Activated CD4-positive, alpha-beta T cell treated with anti-CD3 and anti-CD28 coated beads for 48 hours (primary cell): ENCODE results near the gene SHROOM4.

ENCODE experiments used
- DNase-seq: peaks from one replicate; pipeline ENCODE4 v3.0.0-alpha.2; 2020

SHROOM4 gene, protein sequence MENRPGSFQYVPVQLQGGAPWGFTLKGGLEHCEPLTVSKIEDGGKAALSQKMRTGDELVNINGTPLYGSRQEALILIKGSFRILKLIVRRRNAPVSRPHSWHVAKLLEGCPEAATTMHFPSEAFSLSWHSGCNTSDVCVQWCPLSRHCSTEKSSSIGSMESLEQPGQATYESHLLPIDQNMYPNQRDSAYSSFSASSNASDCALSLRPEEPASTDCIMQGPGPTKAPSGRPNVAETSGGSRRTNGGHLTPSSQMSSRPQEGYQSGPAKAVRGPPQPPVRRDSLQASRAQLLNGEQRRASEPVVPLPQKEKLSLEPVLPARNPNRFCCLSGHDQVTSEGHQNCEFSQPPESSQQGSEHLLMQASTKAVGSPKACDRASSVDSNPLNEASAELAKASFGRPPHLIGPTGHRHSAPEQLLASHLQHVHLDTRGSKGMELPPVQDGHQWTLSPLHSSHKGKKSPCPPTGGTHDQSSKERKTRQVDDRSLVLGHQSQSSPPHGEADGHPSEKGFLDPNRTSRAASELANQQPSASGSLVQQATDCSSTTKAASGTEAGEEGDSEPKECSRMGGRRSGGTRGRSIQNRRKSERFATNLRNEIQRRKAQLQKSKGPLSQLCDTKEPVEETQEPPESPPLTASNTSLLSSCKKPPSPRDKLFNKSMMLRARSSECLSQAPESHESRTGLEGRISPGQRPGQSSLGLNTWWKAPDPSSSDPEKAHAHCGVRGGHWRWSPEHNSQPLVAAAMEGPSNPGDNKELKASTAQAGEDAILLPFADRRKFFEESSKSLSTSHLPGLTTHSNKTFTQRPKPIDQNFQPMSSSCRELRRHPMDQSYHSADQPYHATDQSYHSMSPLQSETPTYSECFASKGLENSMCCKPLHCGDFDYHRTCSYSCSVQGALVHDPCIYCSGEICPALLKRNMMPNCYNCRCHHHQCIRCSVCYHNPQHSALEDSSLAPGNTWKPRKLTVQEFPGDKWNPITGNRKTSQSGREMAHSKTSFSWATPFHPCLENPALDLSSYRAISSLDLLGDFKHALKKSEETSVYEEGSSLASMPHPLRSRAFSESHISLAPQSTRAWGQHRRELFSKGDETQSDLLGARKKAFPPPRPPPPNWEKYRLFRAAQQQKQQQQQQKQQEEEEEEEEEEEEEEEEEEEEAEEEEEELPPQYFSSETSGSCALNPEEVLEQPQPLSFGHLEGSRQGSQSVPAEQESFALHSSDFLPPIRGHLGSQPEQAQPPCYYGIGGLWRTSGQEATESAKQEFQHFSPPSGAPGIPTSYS (N-terminal part only)

DNA sequence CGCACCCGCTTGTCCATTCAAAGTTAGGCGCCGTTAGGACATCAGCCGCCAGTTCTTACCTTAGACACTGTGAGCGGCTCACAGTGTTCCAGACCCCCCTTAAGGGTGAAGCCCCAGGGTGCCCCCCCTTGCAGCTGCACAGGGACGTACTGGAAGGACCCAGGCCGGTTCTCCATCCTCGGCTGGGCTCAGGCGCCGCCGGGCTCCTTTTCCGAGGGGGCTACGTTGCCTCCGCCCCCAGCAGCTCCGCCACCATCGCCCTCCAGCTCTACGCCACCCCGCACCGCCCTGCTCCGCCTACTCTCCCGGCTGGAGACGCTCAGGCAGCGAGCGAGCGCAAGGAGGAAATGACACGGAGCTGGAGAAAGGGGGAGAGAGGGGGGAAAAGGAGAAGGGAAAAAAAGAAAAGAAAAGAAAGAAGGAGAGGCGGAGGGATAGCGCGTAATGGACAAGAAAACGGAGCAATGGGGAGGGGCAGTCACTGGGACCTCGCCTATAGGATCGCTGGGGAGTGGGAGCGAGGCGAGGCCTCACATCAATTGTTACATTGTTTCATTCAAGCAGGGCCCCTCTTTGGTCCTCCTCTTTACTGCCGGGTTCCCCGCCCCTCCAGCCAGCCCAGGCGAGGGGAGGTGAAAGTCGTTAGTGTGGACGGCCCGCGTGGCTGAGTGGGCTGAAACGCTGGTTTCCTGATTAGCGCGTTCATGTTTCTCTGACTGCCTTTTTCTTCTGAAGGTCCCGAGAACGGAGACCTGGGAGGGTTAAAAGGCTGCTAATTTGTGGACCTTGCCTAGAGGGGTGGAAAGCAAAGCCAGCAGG lies at the start of gene SHROOM4:
Gene SHROOM4 (minus strand): TSS at position 352 of the 819 bp plus-strand sequence. CDS start 176 bp downstream, at position 176.
- DNase-seq: no peak

DNA sequence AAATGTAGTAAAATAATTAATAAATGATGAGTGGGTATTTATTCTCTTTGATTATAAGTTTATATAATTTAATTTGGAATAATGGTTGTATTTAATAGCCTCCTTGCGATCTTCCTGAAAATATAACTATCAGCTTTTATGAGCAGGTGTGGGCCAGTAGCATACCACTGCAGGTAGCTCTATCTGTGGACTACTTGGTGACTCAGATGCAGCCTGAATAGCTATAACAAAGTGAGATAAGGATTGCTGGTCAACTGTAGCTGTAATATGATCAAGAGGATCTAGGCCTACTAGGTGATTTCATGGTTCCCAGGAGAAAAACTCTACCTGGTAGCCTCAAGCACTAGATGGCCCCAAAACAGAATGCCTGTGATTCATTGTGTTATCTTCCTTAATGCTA lies 49.5 kb upstream of the SHROOM4 start:
- no peak for DNase-seq

DNA sequence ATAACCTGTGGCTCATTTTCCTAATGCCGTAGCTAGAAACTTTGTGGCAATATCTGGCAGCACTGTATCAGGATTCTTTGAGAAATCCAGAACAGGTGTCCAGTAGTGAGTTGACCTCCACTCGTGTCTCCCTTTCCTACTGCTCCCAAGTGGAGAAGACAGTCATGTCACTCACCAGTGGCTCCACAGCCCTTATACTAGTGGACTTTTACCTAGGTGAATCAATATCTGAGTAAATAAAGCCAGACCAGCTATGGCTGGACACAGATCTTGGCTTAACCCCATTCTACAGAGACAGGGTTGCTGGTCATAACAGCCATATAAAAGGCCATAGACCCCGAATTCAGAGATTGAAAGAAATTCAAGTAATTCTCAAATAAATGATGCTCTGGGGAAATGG lies 46.5 kb upstream of the SHROOM4 start:
- DNase-seq: no peak

DNA sequence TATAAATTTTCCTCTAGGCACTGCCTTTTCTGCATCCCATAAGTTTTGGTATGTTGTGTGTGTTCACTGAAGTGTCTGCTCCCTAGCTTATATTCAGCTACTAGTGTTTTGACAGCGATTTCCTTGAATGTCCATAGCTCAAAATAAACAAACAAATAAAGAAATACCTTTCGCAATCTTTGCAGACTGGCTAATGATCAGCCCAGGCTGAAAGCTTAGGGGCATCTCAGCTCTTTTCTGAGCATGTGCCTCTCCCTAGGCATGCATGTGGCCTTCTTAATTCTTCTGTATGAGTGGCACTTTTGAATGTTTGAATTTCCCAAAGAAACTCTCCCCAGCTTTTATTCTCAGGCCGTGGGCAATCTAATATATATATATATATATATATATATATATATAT lies 44.6 kb upstream of the SHROOM4 start:
- no peak for DNase-seq

DNA sequence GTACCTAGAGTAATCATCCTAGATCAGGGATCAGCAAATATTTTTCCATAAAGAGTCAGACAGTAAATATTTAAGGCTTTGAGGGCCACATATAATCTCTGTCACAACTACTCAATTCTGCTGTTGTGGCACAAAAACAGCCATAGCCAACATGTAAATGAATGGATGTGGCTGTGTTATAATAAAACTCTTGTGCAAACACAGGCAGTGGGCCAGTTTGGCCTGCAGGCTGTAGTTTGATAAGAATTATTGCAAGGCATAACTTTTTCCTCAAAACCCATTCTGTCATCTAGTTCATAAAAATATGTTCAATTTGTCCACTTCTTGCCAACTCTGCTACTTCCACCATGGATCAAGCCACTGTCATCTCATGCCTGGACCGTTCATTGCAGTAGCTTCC lies 39.4 kb upstream of the SHROOM4 start:
- no peak for DNase-seq

DNA sequence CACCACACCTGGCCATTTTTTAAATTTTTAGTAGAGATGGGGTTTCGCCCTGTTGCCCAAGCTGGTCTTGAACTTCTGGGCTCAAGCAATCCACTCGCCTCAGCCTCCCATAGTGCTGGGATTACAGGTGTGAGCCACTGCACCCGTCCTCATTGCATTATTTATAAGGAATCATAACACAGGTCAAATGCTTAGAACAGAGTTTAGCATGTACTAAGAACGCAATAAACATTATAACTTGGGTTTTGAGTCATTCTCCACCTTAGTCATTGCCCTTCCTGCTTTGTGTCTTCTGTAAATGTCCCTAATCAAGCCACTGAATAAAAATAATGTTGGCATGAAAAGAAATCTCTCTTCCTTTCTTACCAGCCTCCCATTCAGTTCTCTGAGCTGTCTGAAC lies 38.5 kb upstream of the SHROOM4 start:
- no peak for DNase-seq

DNA sequence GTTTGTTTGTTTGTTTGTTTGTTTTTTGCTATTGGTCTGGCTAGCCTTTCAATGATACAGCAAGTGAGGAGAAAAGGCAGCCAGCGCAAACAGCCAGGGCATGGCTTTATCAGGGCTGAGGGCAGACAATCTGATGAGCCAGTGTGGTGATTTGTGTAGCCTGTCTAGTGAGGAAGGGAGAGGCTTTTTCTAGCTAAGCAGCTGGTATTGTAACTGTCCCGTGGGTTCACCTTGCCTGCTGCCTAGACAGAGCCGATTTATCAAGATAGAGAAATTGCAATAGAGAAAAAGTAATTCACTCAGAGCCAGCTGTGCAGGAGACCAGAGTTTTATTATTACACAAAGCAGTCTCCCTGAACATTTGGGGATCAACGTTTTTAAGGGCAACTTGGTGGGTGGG lies 28.2 kb upstream of the SHROOM4 start:
- DNase-seq: no peak

DNA sequence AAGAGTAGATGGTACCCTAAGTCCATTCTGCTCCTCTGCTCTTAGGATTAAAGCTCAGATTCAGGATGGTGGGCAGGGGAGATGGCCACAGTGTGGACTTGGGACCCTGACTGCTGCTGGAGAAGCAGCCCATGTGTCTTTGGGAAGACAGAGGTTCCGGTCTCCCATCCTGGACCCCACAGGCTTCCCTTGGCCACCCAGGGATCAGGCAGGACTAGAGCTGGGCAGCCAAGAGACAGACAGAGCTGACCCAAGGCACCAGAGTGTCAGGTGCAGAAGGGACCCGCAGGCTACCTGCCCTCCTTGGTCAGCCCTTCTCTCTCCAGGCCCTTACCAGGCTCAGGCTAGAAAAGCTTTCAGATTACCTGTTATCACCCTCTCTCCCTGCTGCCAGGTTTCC lies 25.7 kb upstream of the SHROOM4 start:
- DNase-seq: no peak

DNA sequence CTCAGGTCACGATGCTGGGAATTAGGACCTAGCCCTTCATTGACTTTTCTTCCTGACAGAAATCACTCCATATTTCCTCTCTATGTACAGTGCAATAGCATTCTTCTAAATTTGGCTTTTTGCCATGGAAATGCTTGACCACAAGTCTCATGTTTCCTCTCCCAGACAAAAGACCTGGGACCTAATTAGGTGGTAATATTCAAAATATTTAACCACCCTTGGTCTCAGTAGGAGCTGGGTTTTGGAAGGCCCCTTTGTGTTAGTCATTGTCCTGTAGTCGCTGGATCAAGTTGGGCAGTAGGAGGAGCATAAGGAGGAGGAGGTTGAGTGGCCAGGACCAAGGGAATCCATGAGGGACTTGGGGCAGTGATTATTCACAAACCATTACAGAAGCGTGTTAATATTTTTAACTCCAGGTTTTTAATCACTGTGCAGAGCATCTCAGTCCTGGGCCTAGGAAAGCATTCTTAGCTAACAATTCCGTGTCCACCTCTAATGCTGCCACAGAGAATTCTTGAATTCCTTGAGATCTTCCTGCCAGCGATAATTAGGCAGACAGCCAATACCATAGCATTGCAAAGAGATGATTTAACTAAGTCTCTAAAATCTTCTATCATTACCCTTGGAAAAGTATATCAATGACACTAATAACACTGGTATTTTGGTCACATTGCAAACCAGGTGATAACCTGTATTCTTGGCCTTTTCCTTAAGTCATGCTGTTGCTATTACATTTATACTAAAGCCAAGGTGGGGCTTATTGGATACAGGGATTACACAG lies 25.0 kb upstream of the SHROOM4 start:
- no peak for DNase-seq

DNA sequence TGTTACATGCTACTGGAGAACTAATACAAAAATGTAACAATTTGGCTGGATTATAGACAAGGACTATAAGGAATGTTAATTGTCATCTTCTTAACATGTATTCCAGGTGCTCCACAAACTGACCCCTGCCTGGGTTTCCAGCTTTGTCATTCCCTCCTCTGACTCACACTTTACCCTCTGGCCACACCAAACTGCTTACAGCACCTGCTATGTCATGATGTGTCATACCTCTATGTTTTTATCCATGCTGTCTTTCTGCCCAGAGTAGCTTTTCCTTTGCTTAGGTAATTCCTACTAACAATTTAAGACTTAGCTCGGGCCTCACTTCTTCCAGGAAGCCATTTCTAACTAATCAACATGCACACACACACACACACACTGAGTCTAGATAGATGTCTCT lies 14.0 kb upstream of the SHROOM4 start:
- no peak for DNase-seq

DNA sequence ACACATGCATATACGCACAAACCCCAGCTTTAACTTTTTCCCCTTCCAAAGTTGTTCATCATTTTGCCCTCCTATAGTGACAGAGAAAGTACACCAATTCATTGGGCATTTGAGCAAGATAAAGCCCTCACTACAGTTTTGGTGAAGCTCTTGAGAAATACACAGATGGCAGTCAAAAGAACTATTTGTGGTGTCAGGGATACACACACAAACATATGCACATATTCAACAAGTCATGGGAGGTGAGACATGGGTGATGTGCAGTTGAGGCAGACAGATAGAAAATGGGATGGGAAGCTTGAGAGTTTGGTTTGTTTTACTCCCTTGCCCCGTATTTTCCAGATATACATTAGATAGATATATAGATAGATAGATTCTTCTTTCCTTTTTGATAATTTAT lies 11.8 kb upstream of the SHROOM4 start:
- no peak for DNase-seq

DNA sequence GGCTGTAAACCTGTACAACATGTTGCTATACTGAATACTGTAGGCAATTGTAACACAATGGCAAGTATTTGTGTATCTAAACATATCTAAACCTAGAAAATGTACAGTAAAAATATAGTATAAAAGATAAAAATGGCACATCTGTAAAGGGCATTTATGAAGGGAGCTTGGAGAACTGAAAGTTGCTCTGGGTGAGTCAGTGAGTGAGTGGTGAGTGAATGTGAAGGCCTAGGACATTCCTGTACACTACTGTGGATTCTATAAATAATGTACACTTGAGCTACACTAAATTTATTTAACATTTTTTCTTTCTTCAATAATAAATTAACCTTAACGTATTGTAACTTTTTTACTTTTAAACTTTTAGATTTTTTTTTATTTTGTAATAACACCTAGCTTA lies 5.0 kb upstream of the SHROOM4 start:
- DNase-seq: no peak

DNA sequence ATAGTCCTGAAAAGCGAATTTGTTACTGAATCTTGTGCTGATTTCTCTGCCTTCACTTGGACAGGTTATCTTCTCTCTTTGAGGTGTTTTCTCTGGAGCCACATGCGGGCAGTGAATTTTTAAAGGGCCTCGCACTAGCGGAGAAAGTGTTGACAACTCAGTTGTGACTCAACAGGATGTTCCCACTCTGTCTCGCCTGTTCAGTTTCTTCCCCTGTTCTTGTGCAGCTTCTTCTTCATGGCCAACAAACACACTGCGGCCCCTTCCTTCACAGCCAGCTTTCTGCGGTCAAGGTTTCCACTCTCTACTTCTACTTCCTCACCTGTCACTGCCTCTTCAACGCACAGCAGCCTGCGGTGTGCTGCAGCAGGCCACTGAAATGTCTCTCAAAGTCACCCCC lies 1.1 kb upstream of the SHROOM4 start:
- no peak for DNase-seq

DNA sequence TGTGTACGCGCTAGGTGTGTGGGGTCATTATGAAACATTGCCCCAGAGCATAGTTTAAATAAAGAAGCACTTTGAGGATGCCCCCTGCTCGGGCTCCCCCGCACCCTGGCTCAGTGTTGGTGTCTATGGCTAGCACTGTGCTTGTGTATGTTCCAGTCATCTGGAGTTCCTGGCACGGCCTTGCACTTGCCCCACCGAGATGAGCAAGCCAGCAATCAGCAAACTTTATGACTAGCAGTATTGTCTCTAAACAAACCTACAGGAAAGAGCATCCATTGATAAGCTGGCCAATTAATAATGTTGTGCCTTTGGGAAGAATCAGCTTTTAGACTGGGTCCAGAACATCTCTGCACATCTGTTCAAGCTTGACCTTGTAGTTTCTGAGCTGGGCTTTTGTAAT lies 707 bp upstream of the SHROOM4 start:
- DNase-seq: no peak

DNA sequence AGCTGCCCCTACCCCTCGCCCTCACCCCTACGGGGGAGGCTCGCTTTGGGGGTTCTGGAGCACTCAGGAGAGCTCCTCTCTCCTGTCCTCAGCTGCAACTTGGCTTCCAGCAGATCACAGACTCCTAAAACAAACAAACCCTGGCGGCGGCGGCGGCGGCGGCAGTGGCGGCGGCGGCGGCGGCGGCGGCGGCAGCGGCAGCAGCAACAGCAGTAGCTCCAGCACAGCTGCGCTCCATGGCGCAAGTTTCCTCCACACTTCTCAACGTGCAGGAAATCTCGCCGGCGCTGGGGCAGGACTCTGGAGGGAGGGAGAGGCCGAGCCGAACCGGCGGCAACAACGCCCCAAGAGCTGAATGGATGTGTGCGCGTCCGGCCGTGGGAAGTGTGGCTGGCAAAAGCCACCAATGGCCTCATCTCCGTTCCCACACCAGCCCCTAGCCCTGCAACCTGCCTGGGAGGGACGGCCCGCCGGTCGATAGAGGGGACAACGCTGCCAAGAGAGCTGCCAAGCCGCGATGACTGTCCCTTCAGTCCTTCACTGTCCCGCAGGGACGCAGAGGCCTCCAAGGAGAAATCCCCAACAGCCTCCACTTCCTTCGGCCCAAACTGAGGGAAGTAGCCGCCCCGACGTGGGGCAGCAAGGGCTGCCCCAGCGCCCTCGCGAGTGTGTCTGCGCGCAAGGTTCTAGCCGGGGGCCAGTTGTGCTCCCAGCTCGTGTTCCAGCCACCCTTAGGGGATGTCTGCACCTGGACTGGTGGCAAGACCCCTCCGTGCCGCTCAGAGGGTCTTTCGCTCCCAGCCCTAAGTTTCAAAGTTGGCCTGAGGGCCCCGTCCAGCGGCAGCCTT lies 775 bp downstream of the SHROOM4 start:
- peak; percentile 5 for DNase-seq

DNA sequence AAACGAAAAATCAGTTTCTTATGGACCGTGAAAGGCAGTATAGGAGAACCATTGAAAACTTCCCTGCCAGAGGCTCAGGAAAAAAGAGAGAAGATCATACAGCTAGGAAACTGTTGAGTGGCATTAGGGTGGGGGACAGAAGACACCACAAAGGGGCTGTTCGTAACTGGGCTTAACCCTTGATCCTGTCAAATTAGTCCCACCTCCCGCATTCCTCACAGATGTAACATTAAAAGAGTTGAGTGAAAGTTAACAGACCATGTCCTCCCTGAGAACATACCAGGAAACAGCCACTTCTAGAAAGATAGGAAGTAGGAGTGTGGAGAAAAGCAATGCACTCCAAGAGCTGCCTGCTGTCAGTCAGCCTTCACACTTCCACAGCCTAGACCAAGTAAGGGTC lies 8.7 kb downstream of the SHROOM4 start:
- DNase-seq: no peak

DNA sequence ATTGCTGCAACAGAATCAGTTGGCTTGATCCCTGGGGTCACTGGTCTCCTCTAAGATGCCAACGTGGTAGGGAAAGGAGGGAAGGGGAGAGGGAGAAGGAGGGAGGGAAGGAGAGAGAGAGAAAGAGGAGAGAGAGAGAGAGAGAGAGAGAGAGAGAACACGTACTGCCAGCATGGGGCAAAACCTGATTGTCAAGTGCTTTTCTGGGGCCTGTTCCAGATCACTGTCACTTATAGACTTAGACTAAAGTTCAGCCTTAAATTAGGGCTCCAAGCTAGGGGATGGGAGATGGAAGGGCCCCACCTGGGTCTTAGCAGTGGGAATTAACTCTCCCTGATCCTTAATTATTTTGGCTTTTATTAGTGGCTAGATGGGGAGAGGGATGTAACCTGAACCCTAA lies 12.9 kb downstream of the SHROOM4 start:
- no peak for DNase-seq

DNA sequence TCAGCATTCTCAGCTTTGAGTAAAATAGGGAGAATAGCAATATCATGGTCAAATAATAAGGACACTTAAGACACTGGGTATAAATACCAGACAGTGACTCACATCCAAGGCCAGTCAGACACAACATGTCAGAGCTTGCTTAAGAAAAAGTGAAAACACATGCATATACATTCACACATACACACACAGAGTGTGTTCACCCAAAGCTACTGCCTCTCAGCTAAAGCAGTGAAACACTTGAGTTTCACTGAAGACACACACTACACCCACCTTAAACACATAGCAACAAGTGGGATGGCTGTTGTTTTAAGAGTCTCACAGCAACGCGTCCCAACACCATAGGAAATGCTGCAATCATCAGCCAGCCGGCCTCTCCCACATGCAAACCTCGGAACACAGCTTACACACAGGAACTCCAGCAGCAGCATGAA lies 14.4 kb downstream of the SHROOM4 start:
- DNase-seq: no peak

DNA sequence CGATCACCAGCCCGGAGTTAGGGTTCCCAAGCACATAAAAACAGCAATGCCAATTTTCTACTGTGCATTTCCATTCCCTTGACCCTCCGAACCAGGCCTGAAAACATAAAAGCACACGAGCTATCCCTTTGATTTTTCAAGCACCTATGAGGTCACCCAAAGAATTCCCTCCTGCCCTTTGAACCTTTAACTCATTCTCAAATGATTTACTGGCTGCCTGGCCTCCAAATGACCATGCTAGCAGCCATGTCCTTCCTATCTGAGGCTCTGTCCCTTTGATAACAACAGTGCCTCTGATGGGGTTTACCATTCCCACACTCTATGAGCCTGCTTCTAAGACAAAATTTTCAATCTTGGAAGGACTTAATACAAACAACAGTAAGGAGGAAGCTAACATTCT lies 15.2 kb downstream of the SHROOM4 start:
- no peak for DNase-seq

DNA sequence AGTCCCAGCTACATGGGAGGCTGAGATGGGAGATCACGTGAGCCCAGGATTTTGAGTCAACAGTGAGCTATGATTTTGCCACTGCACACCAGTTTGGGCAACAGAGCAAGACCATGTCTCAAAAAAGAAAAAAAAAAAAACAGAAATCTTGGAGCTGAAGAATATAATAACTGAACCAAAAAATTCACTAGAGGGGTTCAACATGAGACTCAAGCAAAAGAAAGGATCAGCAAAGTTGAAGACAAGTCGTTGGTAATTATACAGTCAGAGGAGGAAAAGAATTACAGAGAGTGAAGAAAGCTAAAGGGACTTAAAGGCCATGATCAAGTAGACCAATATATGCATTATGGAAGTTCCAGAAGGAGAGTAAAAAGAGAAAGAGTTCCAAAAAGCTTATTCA lies 26.9 kb downstream of the SHROOM4 start:
- DNase-seq: no peak

DNA sequence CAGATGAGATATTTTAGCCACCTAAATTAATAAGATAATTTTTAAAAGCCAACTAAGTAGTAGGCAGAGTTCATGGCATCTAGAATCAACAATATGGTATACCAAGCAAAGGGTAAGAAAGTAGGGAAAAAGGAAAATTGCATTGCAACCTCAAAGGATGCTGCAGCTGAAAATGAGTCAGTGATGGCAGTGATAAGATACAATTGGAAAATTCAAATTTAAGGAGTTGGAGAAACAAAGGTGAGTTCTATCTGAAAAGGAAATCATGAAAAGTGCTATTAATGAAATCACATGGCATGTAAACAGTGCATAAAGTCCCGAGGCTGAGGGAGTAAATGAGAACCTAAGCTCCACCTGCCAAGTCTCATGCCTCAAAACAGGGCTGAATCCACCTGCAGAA lies 33.9 kb downstream of the SHROOM4 start:
- no peak for DNase-seq
